Lower leg skin (tissue), 4 donors: Measurements from ENCODE around the gene EML1. TPM values are rescaled to one million over a fixed set of nuclear protein-coding genes. Genes with fewer than 3 reads are reported as not detected.

Source experiments
- DNase-seq, 2 donors: peaks; one replicate each; pipeline ENCODE4 v3.0.0-alpha.2; 2019; ENCODE audit warnings: low spot score in 2 of 2
- H3K4me3 ChIP-seq: fragments of 200-600 bp; sonication (generic); 2 replicates; pipeline ENCODE4 v1.5.1; 2017; ENCODE audit warnings: mild to moderate bottlenecking, low read depth; ENCODE audit not compliant: poor library complexity, severe bottlenecking
- CTCF ChIP-seq, 3 donors: fragments of 450-650 bp; IDR thresholded peaks; one replicate each; pipeline ENCODE4 v1.5.1; 2016; ENCODE audit warnings: antibody characterized with exemption in 3 of 3, mild to moderate bottlenecking in 3 of 3, moderate library complexity in 2 of 3
- POLR2A ChIP-seq, 2 donors: fragments of 450-650 bp; IDR thresholded peaks; one replicate each; pipeline ENCODE4 v1.6.1; 2016 to 2017; ENCODE audit warnings: antibody characterized with exemption in 2 of 2, mild to moderate bottlenecking in 1 of 2, moderate library complexity in 1 of 2
- WGBS, 2 donors: methylation state at CpG; one replicate each; pipeline ENCODE4 v1.1.5; 2018; 5-methylcytosine and 5-hydroxymethylcytosine counted together
- intact Hi-C: fragments of 100-400 bp; cut with DNase I; formaldehyde crosslinking; loops from one replicate; pipeline ENCODE4 v1.15.0; 2023; ENCODE audit warnings: low total_unique reads
- total RNA-seq, 4 donors: library from RNA; depleted of rRNA; stranded (reverse); fragments of >200 nt; gene quantifications; one replicate each; pipeline ENCODE4 v1.1.0, GENCODE V29; 2016

EML1 gene
- total RNA-seq, 4 donors from 2014 or later, result 10.7 to 24.7 (median 21.3) TPM

- no peak for TF ChIP-seq POLR2A (IDR thresholded peaks at IDR 0.05)
- TF ChIP-seq CTCF (IDR thresholded peaks at IDR 0.05), result no peak
- DNase-seq, result no peak
- H3K4me3 ChIP-seq, result no peak overlapping the region
- intact Hi-C loops, result no loop called here
- 71 to 74% methylated on average over 6 of the region's 6 CpGs for whole genome bisulfite sequencing, 2 donors
These were observed 82.2 kb downstream of the EML1 start for GRCh38 chr14:99875421-99875820.

GRCh38 chr14:99875836-99876235 lies 82.6 kb downstream of the EML1 start:
- no peak overlapping the region for H3K4me3 ChIP-seq
- DNase-seq, result no peak
- intact Hi-C loops, result no loop called here
- TF ChIP-seq CTCF (IDR thresholded peaks at IDR 0.05), result no peak
- TF ChIP-seq POLR2A (IDR thresholded peaks at IDR 0.05), result no peak

- WGBS, 2 donors, result 76 to 84% methylated on average over 9 of the region's 9 CpGs
- DNase-seq, result no peak
- intact Hi-C loops, result no loop called here
- TF ChIP-seq POLR2A (IDR thresholded peaks at IDR 0.05) (no peak), CTCF (IDR thresholded peaks at IDR 0.05) (no peak)
- H3K4me3 ChIP-seq, result no peak overlapping the region
These were observed 83.2 kb downstream of the EML1 start for GRCh38 chr14:99876406-99876805.

GRCh38 chr14:99878563-99878962 lies 85.3 kb downstream of the EML1 start:
- no peak overlapping the region for H3K4me3 ChIP-seq
- intact Hi-C loops, result no loop called here
- 90 to 91% methylated on average over 6 of the region's 6 CpGs for WGBS, 2 donors
- TF ChIP-seq CTCF (IDR thresholded peaks at IDR 0.05) (no peak), POLR2A (IDR thresholded peaks at IDR 0.05) (no peak)
- no peak for DNase-seq

GRCh38 chr14:99879401-99880295 lies 86.4 kb downstream of the EML1 start:
- H3K4me3 ChIP-seq, result no peak overlapping the region
- 24% methylated on average over 5 of the region's 5 CpGs for whole genome bisulfite sequencing, 2 donors
- intact Hi-C loops, result loop anchor here (5.0 to 10.0 kb wide), 3 partner anchors 147 to 365 kb away; partner anchors contain the start of gene CYP46A1
- TF ChIP-seq CTCF (IDR thresholded peaks at IDR 0.05) (no peak), POLR2A (IDR thresholded peaks at IDR 0.05) (no peak)
- DNase-seq, result no peak
